Measurements from ENCODE around the gene GARRE1. TPM values are rescaled to one million over a fixed set of nuclear protein-coding genes. Genes with fewer than 3 reads are reported as not detected.

GARRE1 gene
- total and polyA plus RNA-seq, 9 donors: 13.3 to 39.1 (median 22.5) TPM

GRCh38 chr19:34273121-34273520 lies 18.8 kb downstream of the GARRE1 start:
- Histone ChIP-seq H3K4me1 (ENCODE audit: insufficient read depth) (peaks cover 13% of the 10 kb centered on the region), H3K27me3 (no peaks in the 10 kb centered on the region), H3K4me3 (no peak overlapping the region), H3K9me3 (no peaks in the 10 kb centered on the region), H3K36me3 (no peaks in the 10 kb centered on the region), H3K27ac (no peak overlapping the region)
- DNase-seq: no peak
- TF ChIP-seq POLR2A (IDR thresholded peaks at IDR 0.05) (no peak), CTCF (IDR thresholded peaks at IDR 0.05) (no peak), EP300 (IDR thresholded peaks at IDR 0.05) (no peak)
- intact Hi-C loops (cut with DNase I): loop anchor here in 1 of 4 donors (10.0 kb wide), 1 partner anchor 52 kb away; no protein-coding TSS in a partner anchor
- 83 to 92% (median 86%) methylated on average over 4 of the region's 4 CpGs for WGBS, 3 donors

- H3K27ac ChIP-seq: no peak overlapping the region
- no peaks in the 10 kb centered on the region for H3K27me3 ChIP-seq
- no peaks in the 10 kb centered on the region for H3K9me3 ChIP-seq
- WGBS, 3 donors: 52 to 55% (median 54%) methylated on average over 7 of the region's 7 CpGs
- intact Hi-C loops (cut with DNase I): loop anchor here in 1 of 4 donors (10.0 kb wide), 1 partner anchor 50 kb away; no protein-coding TSS in a partner anchor
- no peak for TF ChIP-seq EP300 (IDR thresholded peaks at IDR 0.05)
- TF ChIP-seq CTCF (IDR thresholded peaks at IDR 0.05): no peak
- H3K4me3 ChIP-seq: no peak overlapping the region
- peaks cover 11% of the 10 kb centered on the region for H3K4me1 ChIP-seq (ENCODE audit: insufficient read depth)
- no peak for DNase-seq
- no peaks in the 10 kb centered on the region for H3K36me3 ChIP-seq
Measured at GRCh38 chr19:34274284-34274826, 20.0 kb downstream of the GARRE1 start.

GRCh38 chr19:34274827-34275625 lies 20.7 kb downstream of the GARRE1 start:
- peaks cover 7% of the 10 kb centered on the region for H3K4me1 ChIP-seq (ENCODE audit: insufficient read depth)
- no peak overlapping the region for H3K4me3 ChIP-seq
- H3K27ac ChIP-seq: no peak overlapping the region
- no peaks in the 10 kb centered on the region for H3K36me3 ChIP-seq
- WGBS, 3 donors: 14 to 19% (median 19%) methylated on average over 4 of the region's 4 CpGs
- H3K27me3 ChIP-seq: no peaks in the 10 kb centered on the region
- H3K9me3 ChIP-seq: no peaks in the 10 kb centered on the region
- TF ChIP-seq CTCF (IDR thresholded peaks at IDR 0.05) (no peak), EP300 (IDR thresholded peaks at IDR 0.05) (no peak), POLR2A (IDR thresholded peaks at IDR 0.05) (no peak)
- no peak for DNase-seq
- intact Hi-C loops (cut with DNase I): loop anchor here in 1 of 4 donors (10.0 kb wide), 1 partner anchor 50 kb away; no protein-coding TSS in a partner anchor

- no peak for TF ChIP-seq CTCF (IDR thresholded peaks at IDR 0.05)
- H3K4me3 ChIP-seq: no peak overlapping the region
- 88 to 99% (median 94%) methylated on average over 1 of the region's 1 CpG for WGBS, 3 donors
- no peak for DNase-seq
- no peaks in the 10 kb centered on the region for H3K27me3 ChIP-seq
- no peak overlapping the region for H3K27ac ChIP-seq
- H3K9me3 ChIP-seq: no peaks in the 10 kb centered on the region
- intact Hi-C loops (cut with DNase I): loop anchor here in 1 of 4 donors (10.0 kb wide), 1 partner anchor 49 kb away; no protein-coding TSS in a partner anchor
- peaks cover 3% of the 10 kb centered on the region for H3K4me1 ChIP-seq (ENCODE audit: insufficient read depth)
- H3K36me3 ChIP-seq: no peaks in the 10 kb centered on the region
Measured at GRCh38 chr19:34275705-34276104, 21.4 kb downstream of the GARRE1 start.

Data from ovary (tissue), 9 donors.